Hepatocyte (in vitro differentiated cells): ENCODE results near the gene HADHA.

ENCODE experiments used
- EZH2 ChIP-seq: fragments of 200-600 bp; sonication (generic); IDR thresholded peaks from 2 replicates; pipeline ENCODE4 v1.6.1; 2016; ENCODE audit warnings: antibody characterized with exemption, mild to moderate bottlenecking, borderline replicate concordance
- EZH2phosphoT487 ChIP-seq: fragments of 200-600 bp; sonication (generic); IDR thresholded peaks from one replicate; pipeline ENCODE4 v1.6.1; 2018; ENCODE audit warnings: antibody characterized with exemption, mild to moderate bottlenecking, low read depth, moderate library complexity; ENCODE audit not compliant: unreplicated experiment, severe bottlenecking
- TF ChIP-seq, protein P1 (sequence below): fragments of 200-600 bp; sonication (generic); IDR thresholded peaks from 2 replicates; pipeline ENCODE4 v1.5.1; 2016; ENCODE audit warnings: antibody characterized with exemption, mild to moderate bottlenecking; ENCODE audit not compliant: poor library complexity

DNA sequence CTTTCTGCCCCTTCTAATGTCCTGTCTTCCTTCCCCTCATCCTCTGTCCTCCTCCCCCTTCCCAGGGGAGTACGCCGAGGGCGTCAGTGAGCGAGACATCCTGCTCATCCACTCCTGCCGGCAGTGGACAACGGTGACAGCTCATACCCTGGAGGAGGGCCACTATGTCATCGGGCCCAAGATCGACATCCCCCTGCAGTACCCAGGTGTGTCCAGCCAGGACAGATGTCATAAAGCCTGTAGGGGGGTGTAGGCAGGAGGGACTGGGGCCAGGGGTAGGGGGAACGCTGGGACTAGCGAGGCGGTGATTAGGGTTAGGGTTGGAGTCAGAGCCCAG lies 68.2 kb downstream of the HADHA start:
- TF ChIP-seq, protein P1, sequence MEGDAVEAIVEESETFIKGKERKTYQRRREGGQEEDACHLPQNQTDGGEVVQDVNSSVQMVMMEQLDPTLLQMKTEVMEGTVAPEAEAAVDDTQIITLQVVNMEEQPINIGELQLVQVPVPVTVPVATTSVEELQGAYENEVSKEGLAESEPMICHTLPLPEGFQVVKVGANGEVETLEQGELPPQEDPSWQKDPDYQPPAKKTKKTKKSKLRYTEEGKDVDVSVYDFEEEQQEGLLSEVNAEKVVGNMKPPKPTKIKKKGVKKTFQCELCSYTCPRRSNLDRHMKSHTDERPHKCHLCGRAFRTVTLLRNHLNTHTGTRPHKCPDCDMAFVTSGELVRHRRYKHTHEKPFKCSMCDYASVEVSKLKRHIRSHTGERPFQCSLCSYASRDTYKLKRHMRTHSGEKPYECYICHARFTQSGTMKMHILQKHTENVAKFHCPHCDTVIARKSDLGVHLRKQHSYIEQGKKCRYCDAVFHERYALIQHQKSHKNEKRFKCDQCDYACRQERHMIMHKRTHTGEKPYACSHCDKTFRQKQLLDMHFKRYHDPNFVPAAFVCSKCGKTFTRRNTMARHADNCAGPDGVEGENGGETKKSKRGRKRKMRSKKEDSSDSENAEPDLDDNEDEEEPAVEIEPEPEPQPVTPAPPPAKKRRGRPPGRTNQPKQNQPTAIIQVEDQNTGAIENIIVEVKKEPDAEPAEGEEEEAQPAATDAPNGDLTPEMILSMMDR = no peak
- no peak for TF ChIP-seq EZH2
- no peak for TF ChIP-seq EZH2phosphoT487
